OCI-LY7 (cell line): ENCODE measurements around the gene DIP2A. TPM values are rescaled to one million over a fixed set of nuclear protein-coding genes. Genes with fewer than 3 reads are reported as not detected.
"Not testable (repeated sequence)": the region's sequence is repeated elsewhere in the genome, so short reads cannot be mapped to it uniquely, and the experiment has no call there.

Experiments used
- BruUV-seq: library from RNA; stranded (reverse); fragments of 400-500 nt; replicated peaks from 2 replicates; lab custom pipeline; 2021; lab: Mats Ljungman, UMichigan
- CTCF ChIA-PET: fragments of 300-600 bp; sonication (Branson Sonifier 250); formaldehyde crosslinking; loops from one replicate; lab custom pipeline; 2022; ENCODE audit warnings: antibody characterized with exemption; ENCODE audit not compliant: unreplicated experiment; lab: Charles Lee
- POLR2A ChIA-PET: fragments of 300-600 bp; sonication (Branson Sonifier 250); formaldehyde crosslinking; loops from one replicate; lab custom pipeline; 2022; ENCODE audit warnings: antibody characterized with exemption; lab: Charles Lee
- DNase-seq: peaks from one replicate; pipeline ENCODE4 v3.0.0-alpha.2; 2015; ENCODE audit warnings: low spot score
- H2AFZ ChIP-seq: fragments of 200-600 bp; sonication (generic), shearing (Covaris generic); 2 replicates; pipeline ENCODE4 v1.6.1; 2014; ENCODE audit warnings: mild to moderate bottlenecking, antibody characterized with exemption, low read length, moderate library complexity
- H3K27ac ChIP-seq: fragments of 200-600 bp; sonication (generic); 2 replicates; pipeline ENCODE4 v1.5.1; 2014; ENCODE audit warnings: mixed run types, low read depth, mild to moderate bottlenecking, moderate library complexity, low read length, inconsistent platforms; ENCODE audit not compliant: poor library complexity, severe bottlenecking
- H3K36me3 ChIP-seq: fragments of 200-600 bp; sonication (generic); 2 replicates; pipeline ENCODE4 v1.6.1; 2014; ENCODE audit warnings: mild to moderate bottlenecking, antibody characterized with exemption, low read length, moderate library complexity, mixed read lengths; ENCODE audit not compliant: insufficient read depth
- H3K4me1 ChIP-seq: fragments of 200-600 bp; sonication (generic); 2 replicates; pipeline ENCODE4 v1.5.1; 2014; ENCODE audit warnings: mild to moderate bottlenecking, low read length; ENCODE audit not compliant: insufficient read depth, poor library complexity, severe bottlenecking
- H3K4me2 ChIP-seq: fragments of 200-600 bp; sonication (generic); 2 replicates; pipeline ENCODE4 v1.6.1; 2014; ENCODE audit warnings: mild to moderate bottlenecking, low read length
- H3K4me3 ChIP-seq: fragments of 200-600 bp; sonication (generic); 2 replicates; pipeline ENCODE4 v1.5.1; 2014; ENCODE audit warnings: mild to moderate bottlenecking, low read depth, low read length; ENCODE audit not compliant: poor library complexity, severe bottlenecking
- H3K79me2 ChIP-seq: fragments of 200-600 bp; sonication (generic); 2 replicates; pipeline ENCODE4 v1.6.1; 2016; ENCODE audit warnings: low read depth, mild to moderate bottlenecking, low read length, moderate library complexity, mixed read lengths; ENCODE audit not compliant: insufficient read depth
- H3K9me2 ChIP-seq: fragments of 200-600 bp; sonication (generic); 2 replicates; pipeline ENCODE4 v1.6.1; 2016; ENCODE audit warnings: mild to moderate bottlenecking, low read length, mixed read lengths; ENCODE audit not compliant: insufficient read depth
- H3K9me3 ChIP-seq: fragments of 200-600 bp; sonication (generic); 2 replicates; pipeline ENCODE4 v1.6.1; 2014; ENCODE audit warnings: mild to moderate bottlenecking, mixed run types, low read length, mixed read lengths
- H4K20me1 ChIP-seq: fragments of 200-600 bp; sonication (generic); 2 replicates; pipeline ENCODE4 v1.6.1; 2014; ENCODE audit warnings: mild to moderate bottlenecking, antibody characterized with exemption, low read length, moderate library complexity, mixed read lengths; ENCODE audit not compliant: insufficient read depth
- CTCF ChIP-seq: fragments of 200-600 bp; sonication (generic); conservative IDR thresholded peaks from 2 replicates; pipeline ENCODE4 v1.5.1; 2014; ENCODE audit warnings: mild to moderate bottlenecking, antibody characterized with exemption, low read length, moderate library complexity, mixed read lengths
- EZH2phosphoT487 ChIP-seq: fragments of 200-600 bp; sonication (generic); IDR thresholded peaks from 2 replicates; pipeline ENCODE4 v1.6.1; 2018; ENCODE audit warnings: low read depth, borderline replicate concordance, mild to moderate bottlenecking, mixed run types, antibody characterized with exemption, low read length, moderate library complexity, mixed read lengths
- intact Hi-C: fragments of 100-400 bp; cut with micrococcal nuclease; formaldehyde crosslinking; loops from one replicate; pipeline ENCODE4 v1.10.0; 2022; ENCODE audit not compliant: unreplicated experiment
- total RNA-seq, 2 experiments: library from RNA; depleted of rRNA in 1 of 2; stranded (reverse); fragments of >200 nt in 1 of 2; shearing (Covaris generic) in 1 of 2; gene quantifications; 2 replicates each; pipeline ENCODE4 v1.2.3, GENCODE V29; 2014 to 2022

DIP2A gene
- total RNA-seq, 2 experiments from 2014 or later: 27.9 to 44.7 TPM

- intact Hi-C loops: loop anchor here (5.0 kb wide), 1 partner anchor 98 kb away; no protein-coding TSS in a partner anchor
- Histone ChIP-seq H4K20me1 (peaks cover 9% of the 10 kb centered on the region; the same call in 1 of the 2 replicates), H3K9me3 (no peaks in the 10 kb centered on the region), H3K9me2 (no peaks in the 10 kb centered on the region), H3K27ac (no peak overlapping the region), H3K4me2 (peak overlapping the region; percentile 99), H3K4me1 (peaks cover 19% of the 10 kb centered on the region), H3K4me3 (peak overlapping the region; percentile 89), H3K36me3 (peaks cover 37% of the 10 kb centered on the region), H2AFZ (peak overlapping the region; percentile 61; the same call in 1 of the 2 replicates), H3K79me2 (peaks cover 40% of the 10 kb centered on the region)
- DNase-seq: peak; percentile 18
- CTCF ChIA-PET: interaction anchor here (1.0 kb wide), 1 partner anchor 181 kb away, joined by 4 read pairs; no protein-coding TSS in a partner anchor
- no TSS peak for BruUV-seq
- POLR2A ChIA-PET: interaction anchor here (0.7 to 2.1 kb wide), 3 partner anchors 9 to 103 kb away, joined by 3 to 6 read pairs (median 5); no protein-coding TSS in a partner anchor
- TF ChIP-seq CTCF: no peak
- TF ChIP-seq EZH2phosphoT487: no peak
These were observed 843 bp downstream of the DIP2A start for GRCh38 chr21:46459356-46460112.

- POLR2A ChIA-PET: interaction anchor here (0.6 kb wide), 1 partner anchor 10 kb away, joined by 3 read pairs; no protein-coding TSS in a partner anchor
- CTCF ChIA-PET: no interaction called here
- no peaks in the 10 kb centered on the region for H3K9me3 ChIP-seq
- no peak overlapping the region for H2AFZ ChIP-seq
- no peak for TF ChIP-seq CTCF
- no peaks in the 10 kb centered on the region; the same call in 1 of the 2 replicates for H4K20me1 ChIP-seq
- no peak overlapping the region for H3K4me2 ChIP-seq
- H3K36me3 ChIP-seq: peaks cover 13% of the 10 kb centered on the region; the same call in 1 of the 2 replicates
- H3K4me3 ChIP-seq: no peak overlapping the region
- no TSS peak for BruUV-seq
- H3K9me2 ChIP-seq: no peaks in the 10 kb centered on the region
- no peak for DNase-seq
- peaks cover 25% of the 10 kb centered on the region for H3K79me2 ChIP-seq
- intact Hi-C loops: no loop called here
- no peak overlapping the region for H3K27ac ChIP-seq
- peaks cover 14% of the 10 kb centered on the region for H3K4me1 ChIP-seq
These were observed 3.2 kb downstream of the DIP2A start for GRCh38 chr21:46461909-46462308.

GRCh38 chr21:46465153-46465552 lies 6.5 kb downstream of the DIP2A start:
- H3K4me3 ChIP-seq, H3K9me2 ChIP-seq, H2AFZ ChIP-seq, H3K79me2 ChIP-seq, BruUV-seq, H3K27ac ChIP-seq, H3K9me3 ChIP-seq, CTCF ChIA-PET, H4K20me1 ChIP-seq, DNase-seq, H3K4me1 ChIP-seq, POLR2A ChIA-PET, H3K4me2 ChIP-seq, intact Hi-C loops: not testable (repeated sequence)
- peaks cover 14% of the 10 kb centered on the region; the same call in 1 of the 2 replicates for H3K36me3 ChIP-seq
